ENCODE data around the gene GNG4. TPM values are rescaled to one million over a fixed set of nuclear protein-coding genes. Genes with fewer than 3 reads are reported as not detected.

Gene GNG4
- total and polyA plus RNA-seq, 2 donors (not counting 1 experiment from before 2014, with no cell fraction given) = 0.52 TPM; not detected in 1

GRCh38 chr1:235612761-235613160, 36.8 kb downstream of the GNG4 start:
- TF ChIP-seq, protein P1, sequence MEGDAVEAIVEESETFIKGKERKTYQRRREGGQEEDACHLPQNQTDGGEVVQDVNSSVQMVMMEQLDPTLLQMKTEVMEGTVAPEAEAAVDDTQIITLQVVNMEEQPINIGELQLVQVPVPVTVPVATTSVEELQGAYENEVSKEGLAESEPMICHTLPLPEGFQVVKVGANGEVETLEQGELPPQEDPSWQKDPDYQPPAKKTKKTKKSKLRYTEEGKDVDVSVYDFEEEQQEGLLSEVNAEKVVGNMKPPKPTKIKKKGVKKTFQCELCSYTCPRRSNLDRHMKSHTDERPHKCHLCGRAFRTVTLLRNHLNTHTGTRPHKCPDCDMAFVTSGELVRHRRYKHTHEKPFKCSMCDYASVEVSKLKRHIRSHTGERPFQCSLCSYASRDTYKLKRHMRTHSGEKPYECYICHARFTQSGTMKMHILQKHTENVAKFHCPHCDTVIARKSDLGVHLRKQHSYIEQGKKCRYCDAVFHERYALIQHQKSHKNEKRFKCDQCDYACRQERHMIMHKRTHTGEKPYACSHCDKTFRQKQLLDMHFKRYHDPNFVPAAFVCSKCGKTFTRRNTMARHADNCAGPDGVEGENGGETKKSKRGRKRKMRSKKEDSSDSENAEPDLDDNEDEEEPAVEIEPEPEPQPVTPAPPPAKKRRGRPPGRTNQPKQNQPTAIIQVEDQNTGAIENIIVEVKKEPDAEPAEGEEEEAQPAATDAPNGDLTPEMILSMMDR (IDR thresholded peaks at IDR 0.05) = no peak
- no peak for TF ChIP-seq EZH2 (IDR thresholded peaks at IDR 0.05; ENCODE audit: borderline replicate concordance, insufficient read depth, low read depth, low read length, poor library complexity, severe bottlenecking)
- DNase-seq (no peak), ATAC-seq (ENCODE audit: low read depth) (no peak)
- Histone ChIP-seq H3K9ac (ENCODE audit: low read length) (no peak overlapping the region), H3K27me3 (replicated peaks in 1 of 4; ENCODE audit: control extremely low read depth in 1 of 4, control insufficient read depth in 3 of 4, insufficient read depth in 4 of 4, low read length in 3 of 4) (peaks cover 0 to 3% (median 0%) of the 10 kb centered on the region in 4 experiments), H4K20me1 (ENCODE audit: control insufficient read depth, insufficient read depth, low read length, poor library complexity, severe bottlenecking) (no peaks in the 10 kb centered on the region), H3K27ac (ENCODE audit: low read length in 2 of 2) (no peak overlapping the region), H3K4me2 (replicated peaks; ENCODE audit: low read depth, low read length, poor library complexity, severe bottlenecking) (no peak overlapping the region), H3K4me3 (ENCODE audit: control extremely low read depth in 1 of 5, extremely low read depth in 1 of 5, insufficient read depth in 1 of 5, low read depth in 2 of 5, low read length in 4 of 5) (no peak overlapping the region), H2AFZ (ENCODE audit: insufficient read depth, low read depth, low read length, poor library complexity, severe bottlenecking) (no peak overlapping the region), H3K9me3 (ENCODE audit: control extremely low read depth in 1 of 3, control insufficient read depth in 2 of 3, insufficient read depth in 1 of 3, low read length in 2 of 3) (no peaks in the 10 kb centered on the region), H3K4me1 (ENCODE audit: control insufficient read depth in 2 of 2, insufficient read depth in 2 of 2, low read length in 2 of 2) (no peaks in the 10 kb centered on the region), H3K79me2 (ENCODE audit: control insufficient read depth, insufficient read depth, low read length) (no peaks in the 10 kb centered on the region), H3K36me3 (replicated peaks in 1 of 2; ENCODE audit: control extremely low read depth in 1 of 2, control insufficient read depth in 1 of 2, extremely low read depth in 1 of 2, insufficient read depth in 2 of 2, low read length in 1 of 2) (no peaks in the 10 kb centered on the region)
- ChIA-PET POLR2A (no interaction called here), CTCF (no interaction called here)
- Mint-ChIP-seq H3K4me3 (no peak overlapping the region), H3K4me1 (no peaks in the 10 kb centered on the region), H3K9me3 (ENCODE audit: insufficient read depth) (no peaks in the 10 kb centered on the region), H3K27ac (no peak overlapping the region), H3K27me3 (peaks cover 6% of the 10 kb centered on the region)
- 87% methylated on average over 3 of the region's 3 CpGs for WGBS (ENCODE audit: insufficient coverage)
- intact Hi-C loops (cut with micrococcal nuclease) = no loop called here

- no peak for ATAC-seq (ENCODE audit: low read depth)
- ChIA-PET CTCF (no interaction called here), POLR2A (no interaction called here)
- intact Hi-C loops (cut with micrococcal nuclease) = no loop called here
- DNase-seq = no peak
- H3K4me3 ChIP-seq (ENCODE audit: control extremely low read depth in 1 of 5, extremely low read depth in 1 of 5, insufficient read depth in 1 of 5, low read depth in 2 of 5, low read length in 4 of 5) = no peak overlapping the region
- H3K4me2 ChIP-seq (replicated peaks; ENCODE audit: low read depth, low read length, poor library complexity, severe bottlenecking) = no peak overlapping the region
- no peaks in the 10 kb centered on the region for H3K36me3 ChIP-seq (replicated peaks in 1 of 2; ENCODE audit: control extremely low read depth in 1 of 2, control insufficient read depth in 1 of 2, extremely low read depth in 1 of 2, insufficient read depth in 2 of 2, low read length in 1 of 2)
- H4K20me1 ChIP-seq (ENCODE audit: control insufficient read depth, insufficient read depth, low read length, poor library complexity, severe bottlenecking) = no peaks in the 10 kb centered on the region
- Mint-ChIP-seq H3K4me1 (no peaks in the 10 kb centered on the region), H3K27ac (no peak overlapping the region), H3K4me3 (no peak overlapping the region), H3K9me3 (ENCODE audit: insufficient read depth) (no peaks in the 10 kb centered on the region), H3K27me3 (peaks cover 5% of the 10 kb centered on the region)
- no peak overlapping the region for H3K9ac ChIP-seq (ENCODE audit: low read length)
- no peak overlapping the region for H2AFZ ChIP-seq (ENCODE audit: insufficient read depth, low read depth, low read length, poor library complexity, severe bottlenecking)
- no peak for TF ChIP-seq EZH2 (IDR thresholded peaks at IDR 0.05; ENCODE audit: borderline replicate concordance, insufficient read depth, low read depth, low read length, poor library complexity, severe bottlenecking)
- TF ChIP-seq, protein P1 (IDR thresholded peaks at IDR 0.05) = no peak
- H3K4me1 ChIP-seq (ENCODE audit: control insufficient read depth in 2 of 2, insufficient read depth in 2 of 2, low read length in 2 of 2) = no peaks in the 10 kb centered on the region
- H3K79me2 ChIP-seq (ENCODE audit: control insufficient read depth, insufficient read depth, low read length) = no peaks in the 10 kb centered on the region
- peaks cover 0 to 3% (median 0%) of the 10 kb centered on the region in 4 experiments for H3K27me3 ChIP-seq (replicated peaks in 1 of 4; ENCODE audit: control extremely low read depth in 1 of 4, control insufficient read depth in 3 of 4, insufficient read depth in 4 of 4, low read length in 3 of 4)
- no peaks in the 10 kb centered on the region for H3K9me3 ChIP-seq (ENCODE audit: control extremely low read depth in 1 of 3, control insufficient read depth in 2 of 3, insufficient read depth in 1 of 3, low read length in 2 of 3)
- H3K27ac ChIP-seq (ENCODE audit: low read length in 2 of 2) = no peak overlapping the region
- 97% methylated on average over 4 of the region's 6 CpGs for WGBS (ENCODE audit: insufficient coverage)
These were observed 39.4 kb downstream of the GNG4 start for GRCh38 chr1:235610157-235610556.

Data from B cell (primary cell).